ENCODE measurements around the gene NOS3. TPM values are rescaled to one million over a fixed set of nuclear protein-coding genes. Genes with fewer than 3 reads are reported as not detected.

The NOS3 gene
- polyA plus RNA-seq, 3 donors: 0.26 to 0.72 (median 0.39) TPM

DNA sequence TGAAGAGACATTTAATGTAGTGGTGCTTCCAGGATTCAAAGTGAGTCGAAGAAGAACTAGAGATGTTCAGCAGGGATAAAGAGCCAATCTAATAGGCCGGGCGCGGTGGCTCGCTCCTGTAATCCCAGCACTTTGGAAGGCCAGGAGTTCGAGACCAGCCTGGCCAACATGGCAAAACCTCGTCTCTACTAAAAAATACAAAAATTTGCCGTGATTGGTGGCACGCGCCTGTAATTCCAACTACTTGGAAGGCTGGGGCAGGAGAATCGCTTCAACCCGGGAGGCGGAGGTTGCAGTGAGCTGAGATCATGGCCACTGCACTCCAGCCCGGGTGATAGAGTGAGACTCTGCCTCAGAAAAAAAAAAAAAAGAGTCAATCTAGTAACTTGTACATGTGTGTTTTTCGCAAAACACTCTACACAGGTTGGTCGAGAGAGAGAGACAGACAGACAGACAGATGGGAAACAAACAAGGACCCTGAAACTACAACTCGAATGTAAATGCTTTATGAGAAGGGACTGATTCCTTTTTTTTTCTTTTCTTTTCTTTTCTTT lies 38.2 kb downstream of the NOS3 start:
- Histone ChIP-seq H3K4me3 (replicated peaks in 1 of 3; ENCODE audit: low read depth in 2 of 3, low read length in 3 of 3) (peak overlapping the region; percentile 53 to 98 (median 96)), H3K4me2 (replicated peaks; ENCODE audit: extremely low read depth, low read length, poor library complexity, severe bottlenecking) (peak overlapping the region; percentile 74), H3K79me2 (ENCODE audit: insufficient read depth, low read length) (peaks cover 4% of the 10 kb centered on the region), H3K27me3 (ENCODE audit: control insufficient read depth in 2 of 2, insufficient read depth in 2 of 2, low read length in 2 of 2) (peaks cover 0 to 4% of the 10 kb centered on the region in 2 donors), H3K4me1 (ENCODE audit: control insufficient read depth in 1 of 2, insufficient read depth in 2 of 2, low read length in 2 of 2) (peaks cover 14 to 18% of the 10 kb centered on the region in 2 donors), H3K27ac (ENCODE audit: low read depth in 1 of 2, low read length in 2 of 2) (peak overlapping the region; percentile 71 to 81), H3K9me3 (replicated peaks in 1 of 2; ENCODE audit: control insufficient read depth in 1 of 2, insufficient read depth in 1 of 2, low read length in 2 of 2) (no peaks in the 10 kb centered on the region), H4K20me1 (ENCODE audit: insufficient read depth, low read length) (no peaks in the 10 kb centered on the region), H3K9ac (ENCODE audit: insufficient read depth, low read length, poor library complexity, severe bottlenecking) (peak overlapping the region; percentile 71), H3K36me3 (replicated peaks in 1 of 2; ENCODE audit: control insufficient read depth in 1 of 2, insufficient read depth in 2 of 2, low read length in 2 of 2) (peaks cover 0 to 4% of the 10 kb centered on the region in 2 donors), H2AFZ (ENCODE audit: insufficient read depth, low read depth, low read length, poor library complexity, severe bottlenecking) (peak overlapping the region; percentile 89)
- H3K4me3 Mint-ChIP-seq: peak overlapping the region; percentile 91 to 94
- peak overlapping the region; percentile 91 to 95 (median 94) for H3K27ac Mint-ChIP-seq
- H3K9me3 Mint-ChIP-seq: peaks cover 0 to 2% (median 0%) of the 10 kb centered on the region in 7 donors
- H3K27me3 Mint-ChIP-seq (ENCODE audit: low read depth in 3 of 3): peaks cover 2 to 18% (median 6%) of the 10 kb centered on the region in 3 donors
- peaks cover 25% of the 10 kb centered on the region for H3K4me1 Mint-ChIP-seq
- peaks cover 6 to 15% of the 10 kb centered on the region in 2 donors for H3K36me3 Mint-ChIP-seq
- TF ChIP-seq, protein P1, sequence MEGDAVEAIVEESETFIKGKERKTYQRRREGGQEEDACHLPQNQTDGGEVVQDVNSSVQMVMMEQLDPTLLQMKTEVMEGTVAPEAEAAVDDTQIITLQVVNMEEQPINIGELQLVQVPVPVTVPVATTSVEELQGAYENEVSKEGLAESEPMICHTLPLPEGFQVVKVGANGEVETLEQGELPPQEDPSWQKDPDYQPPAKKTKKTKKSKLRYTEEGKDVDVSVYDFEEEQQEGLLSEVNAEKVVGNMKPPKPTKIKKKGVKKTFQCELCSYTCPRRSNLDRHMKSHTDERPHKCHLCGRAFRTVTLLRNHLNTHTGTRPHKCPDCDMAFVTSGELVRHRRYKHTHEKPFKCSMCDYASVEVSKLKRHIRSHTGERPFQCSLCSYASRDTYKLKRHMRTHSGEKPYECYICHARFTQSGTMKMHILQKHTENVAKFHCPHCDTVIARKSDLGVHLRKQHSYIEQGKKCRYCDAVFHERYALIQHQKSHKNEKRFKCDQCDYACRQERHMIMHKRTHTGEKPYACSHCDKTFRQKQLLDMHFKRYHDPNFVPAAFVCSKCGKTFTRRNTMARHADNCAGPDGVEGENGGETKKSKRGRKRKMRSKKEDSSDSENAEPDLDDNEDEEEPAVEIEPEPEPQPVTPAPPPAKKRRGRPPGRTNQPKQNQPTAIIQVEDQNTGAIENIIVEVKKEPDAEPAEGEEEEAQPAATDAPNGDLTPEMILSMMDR (IDR thresholded peaks at IDR 0.05): no peak
- intact Hi-C loops (cut with micrococcal nuclease): loop anchor here in 1 of 2 donors (2.0 to 5.0 kb wide), 2 partner anchors 60 to 83 kb away; no protein-coding TSS in a partner anchor
- DNase-seq: no peak
- 77% methylated on average over 14 of the region's 17 CpGs for WGBS (ENCODE audit: insufficient coverage)

DNA sequence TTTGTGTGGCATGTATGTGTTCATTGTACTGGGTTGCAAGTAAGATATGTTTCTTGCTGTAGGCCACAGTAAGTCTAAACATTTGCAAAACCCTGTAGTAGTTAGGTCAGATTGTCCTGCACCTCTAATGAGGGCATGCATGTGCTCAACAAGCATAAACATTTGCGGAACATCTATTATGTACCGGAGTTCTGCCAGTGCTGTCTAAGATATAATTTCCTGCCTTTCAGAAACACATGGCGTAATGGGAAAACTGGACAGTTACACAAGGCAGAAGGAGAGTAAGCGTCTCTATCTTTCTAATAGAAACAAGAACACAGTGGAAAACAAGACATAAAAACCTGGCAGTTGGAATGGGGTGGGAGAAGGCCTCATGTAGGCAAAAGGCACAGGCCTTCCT lies 40.2 kb downstream of the NOS3 start:
- Histone ChIP-seq H3K9ac (ENCODE audit: insufficient read depth, low read length, poor library complexity, severe bottlenecking) (no peak overlapping the region), H3K27me3 (ENCODE audit: control insufficient read depth in 2 of 2, insufficient read depth in 2 of 2, low read length in 2 of 2) (peaks cover 0 to 3% of the 10 kb centered on the region in 2 donors), H3K4me2 (replicated peaks; ENCODE audit: extremely low read depth, low read length, poor library complexity, severe bottlenecking) (no peak overlapping the region), H3K4me1 (ENCODE audit: control insufficient read depth in 1 of 2, insufficient read depth in 2 of 2, low read length in 2 of 2) (peaks cover 14 to 18% of the 10 kb centered on the region in 2 donors), H3K36me3 (replicated peaks in 1 of 2; ENCODE audit: control insufficient read depth in 1 of 2, insufficient read depth in 2 of 2, low read length in 2 of 2) (peaks cover 18 to 22% of the 10 kb centered on the region in 2 donors), H3K4me3 (replicated peaks in 1 of 3; ENCODE audit: low read depth in 2 of 3, low read length in 3 of 3) (no peak overlapping the region), H3K79me2 (ENCODE audit: insufficient read depth, low read length) (peaks cover 4% of the 10 kb centered on the region), H3K27ac (ENCODE audit: low read depth in 1 of 2, low read length in 2 of 2) (no peak overlapping the region), H4K20me1 (ENCODE audit: insufficient read depth, low read length) (no peaks in the 10 kb centered on the region), H2AFZ (ENCODE audit: insufficient read depth, low read depth, low read length, poor library complexity, severe bottlenecking) (no peak overlapping the region), H3K9me3 (replicated peaks in 1 of 2; ENCODE audit: control insufficient read depth in 1 of 2, insufficient read depth in 1 of 2, low read length in 2 of 2) (no peaks in the 10 kb centered on the region)
- peaks cover 0 to 1% (median 0%) of the 10 kb centered on the region in 7 donors for H3K9me3 Mint-ChIP-seq
- peaks cover 23% of the 10 kb centered on the region for H3K4me1 Mint-ChIP-seq
- H3K4me3 Mint-ChIP-seq: no peak overlapping the region
- H3K27me3 Mint-ChIP-seq (ENCODE audit: low read depth in 3 of 3): peaks cover 0 to 8% (median 3%) of the 10 kb centered on the region in 3 donors
- TF ChIP-seq, protein P1 (IDR thresholded peaks at IDR 0.05): no peak
- H3K27ac Mint-ChIP-seq: no peak overlapping the region
- intact Hi-C loops (cut with micrococcal nuclease): loop anchor here in 1 of 2 donors (10.0 kb wide), 1 partner anchor 64 kb away; no protein-coding TSS in a partner anchor
- WGBS (ENCODE audit: insufficient coverage): no CpG with 5 or more reads among the region's 4 CpGs
- H3K36me3 Mint-ChIP-seq: peaks cover 21 to 24% of the 10 kb centered on the region in 2 donors
- DNase-seq: no peak

All from CD14-positive monocyte (primary cell).